H1 (cell line): ENCODE results near the gene ADGRV1.

Source experiments
- CTCF ChIP-seq, 3 experiments: IDR thresholded peaks; 1 replicate in 2 of 3; 2 replicates in 1 of 3; pipeline versions ENCODE4 v1.5.1 to v1.6.1; 2011; ENCODE audit warnings: low read length in 3 of 3, mild to moderate bottlenecking in 3 of 3, inconsistent platforms in 2 of 3, low read depth in 1 of 3, moderate library complexity in 1 of 3; ENCODE audit not compliant: insufficient read depth in 1 of 3; ENCODE audit errors: control extremely low read depth in 1 of 3
- EP300 ChIP-seq, 2 experiments: IDR thresholded peaks; 1 replicate in 1 of 2; 2 replicates in 1 of 2; pipeline ENCODE4 v1.6.1; 2011 to 2012; ENCODE audit warnings: low read depth in 2 of 2, low read length in 2 of 2, mild to moderate bottlenecking in 2 of 2, borderline replicate concordance in 1 of 2, inconsistent platforms in 1 of 2, moderate library complexity in 1 of 2
- JUND ChIP-seq: IDR thresholded peaks from 2 replicates; pipeline ENCODE4 v1.6.1; 2011; ENCODE audit warnings: mild to moderate bottlenecking, improper control_type of control experiment, low read length
- POLR2A ChIP-seq, 2 experiments: IDR thresholded peaks; 1 replicate in 1 of 2; 2 replicates in 1 of 2; pipeline ENCODE4 v1.6.1; 2011; ENCODE audit warnings: low read depth in 2 of 2, low read length in 2 of 2, mild to moderate bottlenecking in 2 of 2; ENCODE audit errors: control extremely low read depth in 1 of 2
- POLR2AphosphoS5 ChIP-seq: IDR thresholded peaks from 2 replicates; pipeline ENCODE4 v1.6.1; 2011; ENCODE audit warnings: low read depth, low read length

- no peak for TF ChIP-seq CTCF (IDR thresholded peaks at IDR 0.05; ENCODE audit: control extremely low read depth in 1 of 3, insufficient read depth in 1 of 3, low read depth in 1 of 3, low read length in 3 of 3)
- no peak for TF ChIP-seq JUND
- TF ChIP-seq EP300 (IDR thresholded peaks at IDR 0.05; ENCODE audit: borderline replicate concordance in 1 of 2, low read depth in 2 of 2, low read length in 2 of 2): no peak
- TF ChIP-seq POLR2AphosphoS5: no peak
- TF ChIP-seq POLR2A (IDR thresholded peaks at IDR 0.05; ENCODE audit: control extremely low read depth in 1 of 2, low read depth in 2 of 2, low read length in 2 of 2): no peak
Measured at GRCh38 chr5:91061094-91061493, 502.5 kb downstream of the ADGRV1 start.
